HG03039 (cell line): Measurements from ENCODE around the gene BCLAF3.
A peak's percentile ranks its signal among the peaks of the same experiment; 100 is the strongest.

ENCODE experiments used
- ATAC-seq: cut with Tn5 transposase; IDR thresholded peaks from one replicate; pipeline ENCODE4 v1.9.1; 2021; ENCODE audit warnings: mild to moderate bottlenecking, moderate library complexity; ENCODE audit not compliant: unreplicated experiment

The BCLAF3 gene

GRCh38 chrX:19990556-19991349 lies at the start of gene BCLAF3:
Gene BCLAF3, minus strand, starts transcription at chrX:19991061. Its CDS starts 20,797 bp downstream, at chrX:19970264.
- peak; percentile 92 for ATAC-seq

DNA sequence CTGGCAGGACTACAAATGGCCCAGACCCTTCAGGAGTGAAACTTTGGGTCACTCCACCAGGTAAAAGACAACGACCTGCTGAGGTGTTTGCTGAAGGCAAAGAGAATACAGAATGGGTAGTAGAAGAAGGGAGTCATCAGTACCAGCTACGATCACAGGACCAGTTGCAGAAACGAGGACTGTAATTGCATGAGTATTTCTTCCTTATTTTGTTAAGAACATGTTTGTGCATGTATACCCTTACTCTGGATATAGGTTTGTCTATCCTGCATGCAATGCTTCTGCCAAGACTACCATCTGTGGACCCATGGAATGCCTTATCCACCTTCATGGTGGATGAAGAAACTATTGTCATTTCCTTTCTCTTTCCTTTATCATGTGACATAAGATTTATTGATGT lies 48.1 kb upstream of the BCLAF3 start:
- no peak for ATAC-seq

- no peak for ATAC-seq
Measured at GRCh38 chrX:20037186-20037585, 46.3 kb upstream of the BCLAF3 start.

GRCh38 chrX:20032201-20032600 lies 41.3 kb upstream of the BCLAF3 start:
- ATAC-seq, result no peak

- no peak for ATAC-seq
Measured at GRCh38 chrX:20029728-20030127, 38.9 kb upstream of the BCLAF3 start.

- ATAC-seq, result no peak
Measured at GRCh38 chrX:20028588-20028987, 37.7 kb upstream of the BCLAF3 start.

GRCh38 chrX:20026278-20026677 lies 35.4 kb upstream of the BCLAF3 start:
- ATAC-seq, result no peak

DNA sequence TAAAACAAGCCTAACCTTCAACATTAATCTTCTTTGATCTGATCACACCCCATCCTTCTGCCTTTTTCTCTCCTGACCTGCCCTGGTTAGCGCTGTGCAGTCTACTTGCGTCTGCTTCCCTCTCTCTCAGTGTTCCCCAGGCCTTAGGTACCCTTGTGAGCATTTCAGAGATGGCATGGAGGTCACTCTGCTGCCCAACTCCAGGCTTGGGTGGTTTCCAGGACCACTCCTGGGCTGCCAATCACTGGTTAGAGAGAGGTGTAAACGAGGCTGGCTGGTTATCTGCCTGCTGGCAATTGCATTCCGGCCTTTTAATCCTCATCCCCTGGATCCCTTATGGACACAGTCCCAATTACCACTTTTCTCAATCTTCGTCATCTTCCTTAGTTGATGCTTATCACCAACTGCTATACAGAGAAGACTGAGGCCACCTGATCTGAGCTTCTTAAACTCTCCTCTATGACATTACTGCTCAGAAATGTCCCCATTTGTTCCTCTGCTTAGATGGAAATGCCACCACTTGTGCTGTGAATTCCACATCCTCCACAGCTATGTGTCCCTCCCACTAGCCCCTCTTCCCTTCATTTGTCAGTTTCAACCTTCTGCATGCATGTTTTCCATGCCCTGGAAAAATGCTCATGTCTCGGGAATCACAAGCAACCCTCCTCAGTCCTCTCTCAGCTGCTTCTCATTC lies 29.0 kb upstream of the BCLAF3 start:
- no peak for ATAC-seq

GRCh38 chrX:20016616-20016945 lies 25.7 kb upstream of the BCLAF3 start:
- ATAC-seq, result no peak

GRCh38 chrX:20015945-20016615 lies 25.2 kb upstream of the BCLAF3 start:
- no peak for ATAC-seq

GRCh38 chrX:20015422-20015821 lies 24.6 kb upstream of the BCLAF3 start:
- no peak for ATAC-seq

- ATAC-seq, result no peak
Measured at GRCh38 chrX:20011608-20012007, 20.7 kb upstream of the BCLAF3 start.

- no peak for ATAC-seq
Measured at GRCh38 chrX:20007962-20008622, 17.2 kb upstream of the BCLAF3 start.

GRCh38 chrX:20005883-20006282 lies 15.0 kb upstream of the BCLAF3 start:
- no peak for ATAC-seq

DNA sequence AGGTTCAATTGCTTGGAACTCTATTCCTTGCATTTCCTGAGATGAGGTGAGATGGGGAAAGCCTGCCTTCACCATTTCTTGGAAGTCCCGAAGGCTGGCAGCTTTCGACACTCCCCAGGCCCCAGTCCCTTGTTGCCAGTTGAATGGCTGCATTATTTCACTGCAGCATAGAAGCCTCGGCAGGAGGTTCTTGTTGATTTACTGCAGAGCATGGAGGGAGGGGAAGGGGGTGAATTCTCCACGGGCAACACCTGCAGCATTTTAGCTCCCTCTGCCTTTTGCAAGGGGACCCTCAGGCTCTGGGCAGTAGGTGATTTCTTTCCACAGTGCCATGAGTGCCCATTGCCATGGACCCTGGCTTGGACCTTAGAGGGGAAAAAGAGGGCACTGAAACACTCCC lies 10.7 kb upstream of the BCLAF3 start:
- no peak for ATAC-seq

DNA sequence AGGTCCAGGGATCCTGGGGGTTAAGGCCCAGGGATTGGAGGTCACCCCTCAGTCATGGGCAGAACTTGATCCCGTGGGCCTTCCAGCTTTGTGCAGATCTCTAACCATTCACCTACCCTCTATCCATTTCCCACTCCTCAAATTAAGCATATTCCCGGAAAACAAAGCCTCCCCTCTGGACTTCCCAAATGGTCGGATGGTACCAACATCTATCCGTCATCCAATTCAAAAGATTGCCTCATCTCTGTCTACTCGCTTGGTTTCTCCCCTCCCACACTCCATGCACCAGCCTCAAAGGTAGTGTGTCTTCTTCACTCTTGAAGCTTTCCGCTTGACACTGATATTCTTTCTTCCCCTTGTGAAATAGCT lies 473 bp upstream of the BCLAF3 start:
- no peak for ATAC-seq

- ATAC-seq, result peak; percentile 15
Measured at GRCh38 chrX:19990151-19990555, 708 bp downstream of the BCLAF3 start.

DNA sequence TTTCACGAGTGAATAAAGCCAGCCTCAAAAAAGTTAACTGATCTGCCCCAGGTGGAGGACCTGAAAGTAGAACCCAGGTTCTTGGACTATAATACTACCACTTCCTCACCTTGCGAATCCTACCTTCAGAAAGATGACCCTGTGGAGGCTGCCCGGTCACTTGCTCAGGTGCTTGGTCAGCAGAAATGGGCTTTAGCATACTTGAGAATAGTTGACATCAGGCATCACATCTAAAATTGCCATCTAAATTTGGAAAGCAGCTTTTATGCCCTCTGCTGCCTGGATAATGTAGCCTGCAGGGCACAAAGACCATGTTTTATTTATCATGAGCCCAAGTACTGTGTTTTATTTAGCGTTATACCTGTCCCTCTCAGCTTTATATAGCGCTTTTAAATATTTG lies 3.0 kb downstream of the BCLAF3 start:
- no peak for ATAC-seq

DNA sequence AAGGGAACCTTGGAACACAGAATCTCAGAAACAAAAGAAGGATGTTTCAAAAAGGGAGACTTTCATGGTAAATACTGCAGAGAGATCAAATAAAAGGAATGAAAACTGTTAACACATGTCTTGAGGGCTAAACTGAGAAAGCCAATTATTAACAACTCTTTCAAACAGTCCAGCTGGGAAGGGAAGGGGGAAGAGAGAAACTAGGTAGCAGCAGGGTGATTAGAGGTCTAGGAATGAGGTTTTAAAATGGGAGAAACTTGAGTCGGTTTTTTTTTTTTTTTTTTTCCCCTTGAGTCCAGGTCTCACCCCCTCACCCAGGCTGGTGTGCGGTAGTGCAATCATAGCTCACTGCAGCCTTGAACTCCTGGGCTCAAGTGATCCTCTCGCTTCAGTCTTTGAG lies 4.3 kb downstream of the BCLAF3 start:
- no peak for ATAC-seq

DNA sequence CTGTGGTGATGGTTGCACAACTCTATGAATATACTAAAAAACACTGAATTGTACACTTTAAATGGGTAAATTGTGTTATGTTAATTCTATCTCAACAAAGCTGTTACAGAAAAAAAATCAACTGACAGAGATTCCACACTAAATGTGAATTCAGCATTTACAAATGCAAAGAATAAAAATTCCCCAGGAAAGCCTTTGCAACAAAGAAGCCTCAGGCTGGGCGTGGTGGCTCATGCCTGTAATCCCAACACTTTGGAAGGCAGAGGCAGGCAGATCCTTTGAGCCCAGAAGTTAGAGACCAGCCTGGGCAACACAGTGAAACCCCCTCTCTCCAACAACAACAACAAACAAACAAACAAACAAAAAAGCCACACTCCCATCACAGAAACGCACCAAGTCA lies 8.9 kb downstream of the BCLAF3 start:
- ATAC-seq, result no peak

GRCh38 chrX:19975845-19976244 lies 15.0 kb downstream of the BCLAF3 start:
- no peak for ATAC-seq

GRCh38 chrX:19972984-19973383 lies 17.9 kb downstream of the BCLAF3 start:
- no peak for ATAC-seq
